Kidney (tissue), 14 donors: ENCODE results near the gene TMEM131L. TPM values are rescaled to one million over a fixed set of nuclear protein-coding genes. Genes with fewer than 3 reads are reported as not detected.

Source experiments
- DNase-seq, 5 donors: peaks; one replicate each; pipeline ENCODE4 v3.0.0-alpha.2; 2013 to 2020
- FAIRE-seq: peaks from 2 replicates; lab custom pipeline; 2012; peaks lifted over from hg19 to GRCh38; lab: Jason Lieb, UNC
- H3K27ac ChIP-seq, 2 donors: one replicate each; pipeline ENCODE4 v1.7.0; 2013; ENCODE audit warnings: low read depth in 2 of 2, low read length in 2 of 2, inconsistent platforms in 1 of 2
- H3K27me3 ChIP-seq: one replicate; pipeline ENCODE4 v1.7.1; 2013; ENCODE audit warnings: low read length, inconsistent platforms; ENCODE audit not compliant: control insufficient read depth, insufficient read depth
- H3K36me3 ChIP-seq, 3 donors: one replicate each; pipeline versions ENCODE4 v1.7.0 to v1.7.1; 2013; ENCODE audit warnings: low read length in 3 of 3, control low read depth in 1 of 3, inconsistent platforms in 1 of 3; ENCODE audit not compliant: insufficient read depth in 3 of 3, control insufficient read depth in 2 of 3
- H3K4me1 ChIP-seq, 3 donors: one replicate each; pipeline versions ENCODE4 v1.7.0 to v1.7.1; 2013; ENCODE audit warnings: low read length in 3 of 3, inconsistent platforms in 1 of 3, low read depth in 1 of 3; ENCODE audit not compliant: control insufficient read depth in 2 of 3, insufficient read depth in 2 of 3
- H3K4me3 ChIP-seq, 3 donors: one replicate each; pipeline versions ENCODE4 v1.7.0 to v1.8.1; 2013; ENCODE audit warnings: low read length in 3 of 3, control low read depth in 1 of 3, inconsistent platforms in 1 of 3
- H3K9ac ChIP-seq, 3 donors: one replicate each; pipeline versions ENCODE4 v1.7.0 to v1.7.1; 2013; ENCODE audit warnings: low read length in 3 of 3, control low read depth in 1 of 3, inconsistent platforms in 1 of 3
- H3K9me3 ChIP-seq, 3 donors: one replicate each; pipeline versions ENCODE4 v1.7.0 to v1.7.1; 2013; ENCODE audit warnings: low read length in 3 of 3, control low read depth in 1 of 3, inconsistent platforms in 1 of 3; ENCODE audit not compliant: control insufficient read depth in 2 of 3, insufficient read depth in 1 of 3
- intact Hi-C: fragments of 100-400 bp; cut with DNase I; formaldehyde crosslinking; loops from one replicate; pipeline ENCODE4 v1.11.1; 2022
- polyA plus RNA-seq: library from polyadenylated mRNA; stranded (reverse); fragments of 350-450 nt; fragmentation: Illumina TruSeq; extraction: RNeasy Lipid Tissue Mini Kit (QIAGEN cat#74804); gene quantifications from one replicate; pipeline ENCODE4 v1.2.3, GENCODE V29; 2014; ENCODE audit warnings: low read depth, low replicate concordance; ENCODE audit not compliant: insufficient read depth
- total RNA-seq: library from RNA; stranded (reverse); fragmentation: NEBNext Ultra II Directional; extraction: Animal tissue kit (Norgen Biotek cat#: 25700); gene quantifications from one replicate; pipeline ENCODE4 v1.2.1, GENCODE V29; 2021
- TF ChIP-seq, protein P1 (sequence below): IDR thresholded peaks from 3 replicates; pipeline ENCODE4 v1.5.1; 2012; ENCODE audit warnings: mild to moderate bottlenecking, moderate library complexity, borderline replicate concordance; ENCODE audit not compliant: insufficient read depth; ENCODE audit errors: extremely low read depth
- donor health status: control.
- donor health status: control.
- donor health status: control.
- donor health status: control.
- donor health status: control.
- donor health status: DM: yes; HTN: yes; CAD: no.
- donor health status: Normal renal cell carcinoma (clear cell type).

Gene TMEM131L
- total and polyA plus RNA-seq, 2 donors from 2014 or later, result 3.0 to 17.0 TPM

- no peak overlapping the region for H3K27ac ChIP-seq
- DNase-seq, result peak in 1 of 5 donors; percentile 37
- H3K27me3 ChIP-seq, result no peaks in the 10 kb centered on the region
- TF ChIP-seq, protein P1, sequence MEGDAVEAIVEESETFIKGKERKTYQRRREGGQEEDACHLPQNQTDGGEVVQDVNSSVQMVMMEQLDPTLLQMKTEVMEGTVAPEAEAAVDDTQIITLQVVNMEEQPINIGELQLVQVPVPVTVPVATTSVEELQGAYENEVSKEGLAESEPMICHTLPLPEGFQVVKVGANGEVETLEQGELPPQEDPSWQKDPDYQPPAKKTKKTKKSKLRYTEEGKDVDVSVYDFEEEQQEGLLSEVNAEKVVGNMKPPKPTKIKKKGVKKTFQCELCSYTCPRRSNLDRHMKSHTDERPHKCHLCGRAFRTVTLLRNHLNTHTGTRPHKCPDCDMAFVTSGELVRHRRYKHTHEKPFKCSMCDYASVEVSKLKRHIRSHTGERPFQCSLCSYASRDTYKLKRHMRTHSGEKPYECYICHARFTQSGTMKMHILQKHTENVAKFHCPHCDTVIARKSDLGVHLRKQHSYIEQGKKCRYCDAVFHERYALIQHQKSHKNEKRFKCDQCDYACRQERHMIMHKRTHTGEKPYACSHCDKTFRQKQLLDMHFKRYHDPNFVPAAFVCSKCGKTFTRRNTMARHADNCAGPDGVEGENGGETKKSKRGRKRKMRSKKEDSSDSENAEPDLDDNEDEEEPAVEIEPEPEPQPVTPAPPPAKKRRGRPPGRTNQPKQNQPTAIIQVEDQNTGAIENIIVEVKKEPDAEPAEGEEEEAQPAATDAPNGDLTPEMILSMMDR, result peak; percentile 50
- FAIRE-seq, result no peak
- no peak overlapping the region for H3K9ac ChIP-seq
- intact Hi-C loops, result loop anchor here (5.0 kb wide), 1 partner anchor 112 kb away; no protein-coding TSS in a partner anchor
- H3K4me3 ChIP-seq, result no peak overlapping the region
- peaks cover 2 to 16% (median 14%) of the 10 kb centered on the region in 3 donors for H3K36me3 ChIP-seq
- no peaks in the 10 kb centered on the region for H3K4me1 ChIP-seq
- H3K9me3 ChIP-seq, result no peaks in the 10 kb centered on the region
Observed at GRCh38 chr4:153634738-153635353, 168.7 kb downstream of the TMEM131L start.

GRCh38 chr4:153635846-153636245, 169.7 kb downstream of the TMEM131L start:
- Histone ChIP-seq H3K36me3 (peaks cover 0 to 6% (median 6%) of the 10 kb centered on the region in 3 donors), H3K9ac (no peak overlapping the region), H3K27ac (no peak overlapping the region), H3K27me3 (no peaks in the 10 kb centered on the region), H3K9me3 (no peaks in the 10 kb centered on the region), H3K4me1 (peaks cover 0 to 2% (median 0%) of the 10 kb centered on the region in 3 donors), H3K4me3 (no peak overlapping the region)
- TF ChIP-seq, protein P1, result no peak
- FAIRE-seq (no peak), DNase-seq (no peak)
- intact Hi-C loops, result loop anchor here (5.0 kb wide), 1 partner anchor 111 kb away; no protein-coding TSS in a partner anchor

DNA sequence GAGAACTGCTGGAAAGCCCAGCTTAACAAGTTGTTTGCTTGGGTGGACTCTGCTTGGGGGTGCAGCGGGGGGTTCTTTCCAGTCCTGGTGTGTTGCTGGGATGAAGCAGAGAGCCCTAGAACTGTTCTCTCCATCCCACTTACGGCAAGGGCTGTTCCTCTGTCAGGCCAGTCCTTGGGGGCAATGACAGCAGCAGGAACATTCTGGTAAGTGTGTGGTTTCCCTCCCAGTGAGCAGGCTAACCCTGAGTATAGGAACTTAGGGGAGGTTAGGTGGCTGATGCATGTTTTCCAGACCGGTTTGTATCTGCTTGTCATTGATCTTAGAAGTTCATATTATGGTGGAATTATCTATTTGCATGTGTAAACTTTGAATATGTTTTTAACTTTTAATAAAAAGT, 171.0 kb downstream of the TMEM131L start:
- intact Hi-C loops, result loop anchor here (5.0 kb wide), 1 partner anchor 110 kb away; no protein-coding TSS in a partner anchor
- TF ChIP-seq, protein P1, result no peak
- peaks cover 0 to 6% (median 6%) of the 10 kb centered on the region in 3 donors for H3K36me3 ChIP-seq
- no peaks in the 10 kb centered on the region for H3K27me3 ChIP-seq
- H3K4me1 ChIP-seq, result peaks cover 0 to 2% (median 0%) of the 10 kb centered on the region in 3 donors
- H3K27ac ChIP-seq, result no peak overlapping the region
- DNase-seq (no peak), FAIRE-seq (no peak)
- H3K9ac ChIP-seq, result no peak overlapping the region
- H3K4me3 ChIP-seq, result no peak overlapping the region
- no peaks in the 10 kb centered on the region for H3K9me3 ChIP-seq
